Suprapubic skin (tissue), 3 donors: ENCODE data around the gene ZFR.

Source experiments
- CTCF ChIP-seq, 2 donors: fragments of 200-600 bp in 1 of 2; fragments of 450-650 bp in 1 of 2; sonication (generic) in 1 of 2; IDR thresholded peaks; one replicate each; pipeline ENCODE4 v1.5.1; 2016 to 2019; ENCODE audit warnings: antibody characterized with exemption in 2 of 2, mild to moderate bottlenecking in 1 of 2, moderate library complexity in 1 of 2
- POLR2A ChIP-seq, 2 donors: fragments of 450-650 bp; IDR thresholded peaks; one replicate each; pipeline ENCODE4 v1.6.1; 2017; ENCODE audit warnings: antibody characterized with exemption in 2 of 2, mild to moderate bottlenecking in 2 of 2, moderate library complexity in 2 of 2

DNA sequence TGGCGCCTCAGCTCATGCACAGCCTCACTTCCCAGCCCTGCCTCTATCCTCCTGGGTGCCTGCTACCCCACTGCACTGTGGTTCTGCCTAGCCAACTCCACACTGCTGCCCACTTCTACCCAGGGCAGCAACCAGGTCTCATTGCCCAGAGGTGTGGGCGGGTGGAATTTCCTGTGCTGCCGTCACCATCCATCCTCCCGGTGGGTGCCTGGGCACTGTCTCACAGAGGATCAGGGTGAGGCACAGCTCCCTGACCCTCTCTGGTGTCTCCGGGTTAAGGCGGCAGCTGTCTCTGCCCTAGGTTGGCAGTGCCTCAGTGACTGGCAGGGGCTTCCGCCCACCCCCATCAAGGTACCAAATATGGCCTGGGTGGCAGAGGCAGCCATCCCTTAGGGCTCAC, 127.5 kb downstream of the ZFR start:
- TF ChIP-seq CTCF (IDR thresholded peaks at IDR 0.05) (no peak), POLR2A (IDR thresholded peaks at IDR 0.05) (no peak)
